ENCODE data around the gene ANKRD28.

Gene ANKRD28

DNA sequence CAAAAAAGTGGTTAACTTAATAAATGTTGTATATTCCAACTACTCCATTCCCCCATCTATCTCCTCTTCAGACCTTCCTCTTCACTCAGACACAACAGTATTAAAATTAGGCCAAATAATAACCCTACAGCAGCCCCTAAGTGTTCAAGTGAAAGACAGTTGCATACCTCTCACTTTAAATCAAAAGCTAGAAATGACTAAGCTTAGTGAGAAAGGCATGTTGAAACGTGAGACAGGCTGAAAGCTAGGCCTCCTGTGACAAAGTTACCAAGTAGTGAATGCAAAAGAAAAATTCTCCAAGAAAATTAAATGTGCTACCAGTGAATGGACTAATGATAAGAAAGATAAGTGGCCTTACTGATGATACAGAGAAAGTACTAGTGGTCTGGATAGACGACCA lies 71.7 kb downstream of the ANKRD28 start:
- TF ChIP-seq, protein P1, sequence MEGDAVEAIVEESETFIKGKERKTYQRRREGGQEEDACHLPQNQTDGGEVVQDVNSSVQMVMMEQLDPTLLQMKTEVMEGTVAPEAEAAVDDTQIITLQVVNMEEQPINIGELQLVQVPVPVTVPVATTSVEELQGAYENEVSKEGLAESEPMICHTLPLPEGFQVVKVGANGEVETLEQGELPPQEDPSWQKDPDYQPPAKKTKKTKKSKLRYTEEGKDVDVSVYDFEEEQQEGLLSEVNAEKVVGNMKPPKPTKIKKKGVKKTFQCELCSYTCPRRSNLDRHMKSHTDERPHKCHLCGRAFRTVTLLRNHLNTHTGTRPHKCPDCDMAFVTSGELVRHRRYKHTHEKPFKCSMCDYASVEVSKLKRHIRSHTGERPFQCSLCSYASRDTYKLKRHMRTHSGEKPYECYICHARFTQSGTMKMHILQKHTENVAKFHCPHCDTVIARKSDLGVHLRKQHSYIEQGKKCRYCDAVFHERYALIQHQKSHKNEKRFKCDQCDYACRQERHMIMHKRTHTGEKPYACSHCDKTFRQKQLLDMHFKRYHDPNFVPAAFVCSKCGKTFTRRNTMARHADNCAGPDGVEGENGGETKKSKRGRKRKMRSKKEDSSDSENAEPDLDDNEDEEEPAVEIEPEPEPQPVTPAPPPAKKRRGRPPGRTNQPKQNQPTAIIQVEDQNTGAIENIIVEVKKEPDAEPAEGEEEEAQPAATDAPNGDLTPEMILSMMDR (IDR thresholded peaks at IDR 0.05; ENCODE audit: low read depth, low read length), result no peak
- H3K36me3 ChIP-seq, result peaks cover 22% of the 10 kb centered on the region
- H3K27me3 ChIP-seq (ENCODE audit: insufficient read depth, low read depth, severe bottlenecking), result no peaks in the 10 kb centered on the region
- no peak overlapping the region for H3K4me3 ChIP-seq (ENCODE audit: low read depth, low read length)
- no peak for DNase-seq
- H3K9me3 ChIP-seq (ENCODE audit: severe bottlenecking), result no peaks in the 10 kb centered on the region
- H3K27ac ChIP-seq, result no peak overlapping the region

DNA sequence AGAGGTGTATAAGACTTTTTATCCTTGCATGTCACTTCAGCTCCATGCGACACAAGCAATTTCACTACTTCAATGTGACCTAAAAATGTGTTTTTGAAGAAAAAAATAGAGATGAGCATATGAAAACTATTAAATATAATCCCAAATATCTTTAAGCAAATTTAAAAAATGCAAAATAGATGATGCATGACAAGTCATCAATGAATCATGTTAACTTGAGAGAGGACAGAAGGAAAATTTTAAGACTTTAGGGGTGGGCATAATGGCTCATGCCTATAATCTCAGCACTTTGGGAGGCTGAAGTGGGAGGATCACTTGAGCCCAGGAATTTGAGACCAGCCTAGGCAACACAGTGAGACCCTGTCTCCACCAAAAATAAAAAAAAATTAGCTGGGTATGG lies 73.3 kb downstream of the ANKRD28 start:
- no peaks in the 10 kb centered on the region for H3K27me3 ChIP-seq (ENCODE audit: insufficient read depth, low read depth, severe bottlenecking)
- H3K9me3 ChIP-seq (ENCODE audit: severe bottlenecking), result no peaks in the 10 kb centered on the region
- DNase-seq, result no peak
- no peak overlapping the region for H3K4me3 ChIP-seq (ENCODE audit: low read depth, low read length)
- TF ChIP-seq, protein P1 (IDR thresholded peaks at IDR 0.05; ENCODE audit: low read depth, low read length), result no peak
- peaks cover 32% of the 10 kb centered on the region for H3K36me3 ChIP-seq
- H3K27ac ChIP-seq, result no peak overlapping the region

DNA sequence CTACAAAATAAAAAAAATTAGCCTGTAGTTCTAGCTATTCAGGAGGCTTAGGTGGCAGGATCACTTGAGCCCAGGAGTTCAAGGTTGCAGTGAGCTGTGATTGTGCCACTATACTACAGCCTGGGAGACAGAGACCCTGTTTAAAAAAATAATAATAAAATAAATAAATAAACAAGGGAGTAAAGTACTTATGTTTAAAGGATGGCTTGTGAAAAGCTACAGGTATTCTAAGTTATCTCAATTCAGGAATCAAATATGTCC lies 74.2 kb downstream of the ANKRD28 start:
- no peaks in the 10 kb centered on the region for H3K27me3 ChIP-seq (ENCODE audit: insufficient read depth, low read depth, severe bottlenecking)
- DNase-seq, result no peak
- no peak overlapping the region for H3K27ac ChIP-seq
- TF ChIP-seq, protein P1 (IDR thresholded peaks at IDR 0.05; ENCODE audit: low read depth, low read length), result no peak
- H3K4me3 ChIP-seq (ENCODE audit: low read depth, low read length), result no peak overlapping the region
- peaks cover 37% of the 10 kb centered on the region for H3K36me3 ChIP-seq
- H3K9me3 ChIP-seq (ENCODE audit: severe bottlenecking), result no peaks in the 10 kb centered on the region

DNA sequence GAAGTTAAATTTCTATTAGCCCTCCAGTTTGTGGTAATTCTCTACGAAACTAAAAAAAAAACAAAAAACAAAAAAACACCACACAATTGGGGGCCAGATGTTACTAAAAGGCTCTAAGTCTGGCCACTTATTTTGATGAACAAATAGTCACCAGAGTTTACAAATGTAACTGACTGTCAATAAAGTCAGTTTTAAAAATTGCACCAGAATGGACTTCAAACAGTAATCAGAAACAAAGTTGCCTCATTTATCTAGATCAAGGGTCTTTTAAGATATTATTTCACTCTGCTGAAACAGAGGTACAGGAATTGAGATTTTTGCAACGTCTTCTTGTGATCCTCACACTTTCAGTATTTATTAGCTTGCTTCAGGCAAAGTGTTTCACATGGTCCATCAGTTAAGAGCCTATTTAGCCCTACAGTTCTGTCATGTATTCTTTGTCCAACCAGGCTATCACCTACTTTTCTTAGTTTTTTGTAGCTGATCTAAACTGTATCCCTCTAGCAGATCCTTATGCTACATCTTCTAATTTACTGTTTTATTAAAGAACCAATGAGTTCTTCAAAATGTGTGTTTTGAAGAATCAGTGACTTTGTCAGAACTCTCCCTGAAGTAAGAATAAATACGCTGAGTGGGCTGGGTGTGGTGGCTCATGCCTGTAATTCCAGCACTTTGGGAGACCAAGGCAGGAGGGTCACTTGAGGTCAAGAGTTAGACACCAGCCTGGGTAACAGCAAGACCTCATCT lies 74.7 kb downstream of the ANKRD28 start:
- Histone ChIP-seq H3K4me3 (ENCODE audit: low read depth, low read length) (no peak overlapping the region), H3K36me3 (peaks cover 38% of the 10 kb centered on the region), H3K9me3 (ENCODE audit: severe bottlenecking) (no peaks in the 10 kb centered on the region), H3K27ac (no peak overlapping the region), H3K27me3 (ENCODE audit: insufficient read depth, low read depth, severe bottlenecking) (no peaks in the 10 kb centered on the region)
- TF ChIP-seq, protein P1 (IDR thresholded peaks at IDR 0.05; ENCODE audit: low read depth, low read length), result no peak
- no peak for DNase-seq

DNA sequence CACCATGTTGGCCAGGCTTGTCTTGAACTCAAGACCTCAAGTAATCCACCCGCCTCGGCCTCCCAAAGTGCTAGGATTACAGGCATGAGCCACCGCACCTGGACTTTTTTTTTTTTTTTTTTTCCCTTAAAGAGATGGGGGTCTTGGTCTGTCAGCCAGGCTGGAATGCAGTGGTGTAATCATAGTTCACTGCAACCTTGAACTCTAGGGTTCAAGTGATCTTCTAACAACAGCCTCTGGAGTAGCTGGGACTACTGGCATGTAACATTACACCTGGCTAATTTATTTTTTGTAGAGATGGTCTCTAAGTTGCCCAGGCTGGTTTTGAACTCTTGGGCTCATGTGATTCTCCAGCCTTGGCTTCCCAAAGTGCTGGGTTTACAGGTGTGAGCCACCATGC lies 81.6 kb downstream of the ANKRD28 start:
- TF ChIP-seq, protein P1 (IDR thresholded peaks at IDR 0.05; ENCODE audit: low read depth, low read length), result no peak

DNA sequence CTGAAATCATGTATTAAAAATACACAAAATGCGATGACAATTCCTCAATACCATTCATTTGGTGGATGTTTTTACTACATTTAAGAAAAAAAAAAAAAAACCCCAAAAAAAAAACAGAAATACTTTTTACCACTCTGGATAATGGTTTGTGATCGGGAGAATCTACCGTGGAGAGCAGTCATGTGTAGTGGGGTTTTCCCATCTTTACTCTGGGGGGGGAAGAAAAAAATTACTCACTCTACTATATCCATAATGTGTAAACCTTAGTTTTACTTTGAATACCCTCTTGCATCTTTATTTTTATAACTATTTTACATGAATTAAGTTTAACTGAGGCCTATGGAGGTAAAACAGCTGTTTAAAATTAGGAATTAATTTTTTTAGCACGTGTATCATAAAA lies 83.3 kb downstream of the ANKRD28 start:
- peaks cover 31% of the 10 kb centered on the region for H3K36me3 ChIP-seq

More for the DNA sequence above, 81.6 kb downstream of the ANKRD28 start:
- Histone ChIP-seq H3K4me3 (ENCODE audit: low read depth, low read length) (no peak overlapping the region), H3K36me3 (peaks cover 33% of the 10 kb centered on the region), H3K9me3 (ENCODE audit: severe bottlenecking) (no peaks in the 10 kb centered on the region), H3K27me3 (ENCODE audit: insufficient read depth, low read depth, severe bottlenecking) (no peaks in the 10 kb centered on the region), H3K27ac (no peak overlapping the region)
- DNase-seq, result no peak

More for the DNA sequence above, 83.3 kb downstream of the ANKRD28 start:
- Histone ChIP-seq H3K27ac (no peak overlapping the region), H3K4me3 (ENCODE audit: low read depth, low read length) (no peak overlapping the region), H3K9me3 (ENCODE audit: severe bottlenecking) (no peaks in the 10 kb centered on the region), H3K27me3 (ENCODE audit: insufficient read depth, low read depth, severe bottlenecking) (no peaks in the 10 kb centered on the region)
- DNase-seq, result no peak
- TF ChIP-seq, protein P1 (IDR thresholded peaks at IDR 0.05; ENCODE audit: low read depth, low read length), result no peak

Data from WERI-Rb-1 (cell line).